Activated T-cell treated with anti-CD3 and anti-CD28 coated beads for 24 hours (primary cell): Measurements from ENCODE around the gene ST6GALNAC1.
"Not testable (repeated sequence)": the region's sequence is repeated elsewhere in the genome, so short reads cannot be mapped to it uniquely, and the experiment has no call there.

Experiments
- DNase-seq: peaks from one replicate; pipeline ENCODE4 v3.0.0-alpha.2; 2020; ENCODE audit warnings: low read depth

The ST6GALNAC1 gene

GRCh38 chr17:76641501-76641900 is 2.1 kb downstream of the ST6GALNAC1 start:
- DNase-seq, result no peak

GRCh38 chr17:76640550-76641380 is 2.8 kb downstream of the ST6GALNAC1 start:
- no peak for DNase-seq

- DNase-seq, result no peak
These were observed 5.3 kb downstream of the ST6GALNAC1 start for GRCh38 chr17:76638263-76638662.

- DNase-seq, result not testable (repeated sequence)
These were observed 6.9 kb downstream of the ST6GALNAC1 start for GRCh38 chr17:76636486-76637206.

GRCh38 chr17:76635659-76636360 is 7.7 kb downstream of the ST6GALNAC1 start:
- DNase-seq, result no peak

GRCh38 chr17:76635039-76635438 is 8.5 kb downstream of the ST6GALNAC1 start:
- no peak for DNase-seq

- DNase-seq, result no peak
These were observed 9.8 kb downstream of the ST6GALNAC1 start for GRCh38 chr17:76633628-76634328.

- DNase-seq, result no peak
These were observed 11.6 kb downstream of the ST6GALNAC1 start for GRCh38 chr17:76631821-76632565.

GRCh38 chr17:76630151-76630550 is 13.4 kb downstream of the ST6GALNAC1 start:
- no peak for DNase-seq

GRCh38 chr17:76627510-76627909 is 16.0 kb downstream of the ST6GALNAC1 start:
- no peak for DNase-seq

- no peak for DNase-seq
These were observed 17.1 kb downstream of the ST6GALNAC1 start for GRCh38 chr17:76626442-76626841.

- DNase-seq, result no peak
These were observed 18.1 kb downstream of the ST6GALNAC1 start for GRCh38 chr17:76625496-76625895.

- DNase-seq, result peak; percentile 64
These were observed 20.0 kb downstream of the ST6GALNAC1 start for GRCh38 chr17:76623271-76624146.

- DNase-seq, result no peak
These were observed 25.7 kb downstream of the ST6GALNAC1 start for GRCh38 chr17:76617838-76618237.

- DNase-seq, result no peak
These were observed 28.5 kb downstream of the ST6GALNAC1 start for GRCh38 chr17:76614912-76615617.

- DNase-seq, result not testable (repeated sequence)
These were observed 29.3 kb downstream of the ST6GALNAC1 start for GRCh38 chr17:76614064-76614759.

GRCh38 chr17:76612977-76613851 is 30.3 kb downstream of the ST6GALNAC1 start:
- no peak for DNase-seq

- DNase-seq, result no peak
These were observed 31.1 kb downstream of the ST6GALNAC1 start for GRCh38 chr17:76612465-76612864.
